AG04450 (cell line): ENCODE data around the gene RYR3. TPM values are rescaled to one million over a fixed set of nuclear protein-coding genes. Genes with fewer than 3 reads are reported as not detected.

Experiments used
- CTCF ChIA-PET: fragments of 300-600, 350-600 bp; formaldehyde crosslinking; extraction: SDS; loops from one replicate; lab custom pipeline; 2022; ENCODE audit warnings: antibody characterized with exemption, inconsistent platforms; lab: Charles Lee
- POLR2A ChIA-PET: fragments of 350-600 bp; formaldehyde crosslinking; extraction: SDS; loops from one replicate; lab custom pipeline; 2021; ENCODE audit warnings: antibody characterized with exemption, inconsistent platforms; lab: Yijun Ruan, JAX
- DNase-seq: peaks from one replicate; pipeline ENCODE4 v3.0.0-alpha.2; 2011; ENCODE audit warnings: low read depth, low spot score
- H3K27ac ChIP-seq: one replicate; pipeline ENCODE4 v1.5.1; 2012; ENCODE audit warnings: low read depth, low read length, control low read depth
- H3K27me3 ChIP-seq: one replicate; pipeline ENCODE4 v1.6.0; 2012; ENCODE audit warnings: low read length; ENCODE audit not compliant: control insufficient read depth, insufficient read depth
- H3K4me3 ChIP-seq: 2 replicates; pipeline ENCODE4 v1.5.1; 2011; ENCODE audit warnings: mild to moderate bottlenecking, low read depth, low read length, control low read depth
- H3K9me3 ChIP-seq: 2 replicates; pipeline ENCODE4 v1.5.1; 2012; ENCODE audit warnings: low read length; ENCODE audit not compliant: control insufficient read depth, insufficient read depth
- CTCF ChIP-seq: IDR thresholded peaks from 2 replicates; pipeline ENCODE4 v1.5.1; 2011; ENCODE audit warnings: low read depth, low read length, control low read depth, inconsistent platforms
- polyA plus RNA-seq: library from polyadenylated mRNA; depleted of rRNA; stranded (reverse); fragments of >200 nt; gene quantifications from 2 replicates; pipeline ENCODE4 v1.2.3, GENCODE V29; 2011

RYR3 gene
- polyA plus RNA-seq, 1 experiment = not detected

GRCh38 chr15:33693166-33693800, 382.5 kb downstream of the RYR3 start:
- Histone ChIP-seq H3K27me3 (peaks cover 9% of the 10 kb centered on the region), H3K9me3 (no peaks in the 10 kb centered on the region), H3K4me3 (no peak overlapping the region), H3K27ac (no peak overlapping the region)
- no peak for DNase-seq
- CTCF ChIA-PET = no interaction called here
- POLR2A ChIA-PET = no interaction called here
- TF ChIP-seq CTCF = no peak

- POLR2A ChIA-PET = no interaction called here
- H3K27me3 ChIP-seq = peaks cover 14% of the 10 kb centered on the region
- DNase-seq = no peak
These were observed 387.4 kb downstream of the RYR3 start for GRCh38 chr15:33698126-33698525.

GRCh38 chr15:33699145-33699544, 388.4 kb downstream of the RYR3 start:
- Histone ChIP-seq H3K4me3 (no peak overlapping the region), H3K9me3 (no peaks in the 10 kb centered on the region), H3K27me3 (peaks cover 8% of the 10 kb centered on the region), H3K27ac (no peak overlapping the region)
- CTCF ChIA-PET = interaction anchor here (1.9 to 3.9 kb wide), 3 partner anchors 393 to 460 kb away, joined by 6 to 92 read pairs (median 10); no protein-coding TSS in a partner anchor
- POLR2A ChIA-PET = no interaction called here
- no peak for DNase-seq
- TF ChIP-seq CTCF = no peak

More at GRCh38 chr15:33698126-33698525, 387.4 kb downstream of the RYR3 start:
- TF ChIP-seq CTCF = no peak
- no peaks in the 10 kb centered on the region for H3K9me3 ChIP-seq
- CTCF ChIA-PET = interaction anchor here (2.9 kb wide), 1 partner anchor 406 kb away, joined by 11 read pairs; no protein-coding TSS in a partner anchor
- H3K4me3 ChIP-seq = no peak overlapping the region
- H3K27ac ChIP-seq = no peak overlapping the region

GRCh38 chr15:33699691-33700447, 389.1 kb downstream of the RYR3 start:
- POLR2A ChIA-PET = no interaction called here
- no peak for DNase-seq
- no peak for TF ChIP-seq CTCF
- Histone ChIP-seq H3K9me3 (no peaks in the 10 kb centered on the region), H3K27ac (no peak overlapping the region), H3K27me3 (peaks cover 8% of the 10 kb centered on the region), H3K4me3 (no peak overlapping the region)
- CTCF ChIA-PET = interaction anchor here (0.6 to 3.9 kb wide), 41 partner anchors 8 to 678 kb away, joined by 3 to 92 read pairs (median 5); no protein-coding TSS in a partner anchor
